DLD1 (cell line): ENCODE results near the gene PRODH2.

Source experiments
- in situ Hi-C: cut with HindIII; loops from 2 replicates; pipeline ENCODE4 v1.10.0; 2017; ENCODE audit warnings: low sequenced_read_pairs

The PRODH2 gene

DNA sequence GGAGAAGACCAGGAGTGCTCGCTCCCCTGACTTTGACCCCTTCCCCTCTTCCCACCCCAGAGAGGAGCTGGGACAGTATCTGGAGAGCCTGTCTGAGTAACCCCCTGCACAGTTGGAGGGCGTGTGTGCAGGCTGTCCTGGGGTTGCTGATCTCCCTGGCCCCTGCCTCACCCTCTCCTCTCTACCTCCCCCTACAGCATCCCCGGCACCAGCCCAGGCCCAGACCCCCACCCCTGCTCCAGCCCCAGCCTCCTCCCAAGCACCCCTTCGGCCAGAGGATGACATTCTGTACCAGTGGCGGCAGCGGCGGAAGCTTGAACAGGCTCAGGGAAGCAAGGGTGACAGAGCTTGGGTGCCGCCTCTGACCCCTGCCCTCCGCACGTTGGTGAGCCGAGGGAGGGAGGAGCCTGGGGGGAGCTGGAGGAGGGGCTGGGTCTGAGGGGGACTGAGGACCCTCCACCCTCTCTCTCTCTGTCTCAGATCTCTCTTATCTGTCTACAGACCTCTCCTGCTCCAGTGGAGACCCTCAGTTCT lies 46.0 kb downstream of the PRODH2 start:
- in situ Hi-C loops = no loop called here

DNA sequence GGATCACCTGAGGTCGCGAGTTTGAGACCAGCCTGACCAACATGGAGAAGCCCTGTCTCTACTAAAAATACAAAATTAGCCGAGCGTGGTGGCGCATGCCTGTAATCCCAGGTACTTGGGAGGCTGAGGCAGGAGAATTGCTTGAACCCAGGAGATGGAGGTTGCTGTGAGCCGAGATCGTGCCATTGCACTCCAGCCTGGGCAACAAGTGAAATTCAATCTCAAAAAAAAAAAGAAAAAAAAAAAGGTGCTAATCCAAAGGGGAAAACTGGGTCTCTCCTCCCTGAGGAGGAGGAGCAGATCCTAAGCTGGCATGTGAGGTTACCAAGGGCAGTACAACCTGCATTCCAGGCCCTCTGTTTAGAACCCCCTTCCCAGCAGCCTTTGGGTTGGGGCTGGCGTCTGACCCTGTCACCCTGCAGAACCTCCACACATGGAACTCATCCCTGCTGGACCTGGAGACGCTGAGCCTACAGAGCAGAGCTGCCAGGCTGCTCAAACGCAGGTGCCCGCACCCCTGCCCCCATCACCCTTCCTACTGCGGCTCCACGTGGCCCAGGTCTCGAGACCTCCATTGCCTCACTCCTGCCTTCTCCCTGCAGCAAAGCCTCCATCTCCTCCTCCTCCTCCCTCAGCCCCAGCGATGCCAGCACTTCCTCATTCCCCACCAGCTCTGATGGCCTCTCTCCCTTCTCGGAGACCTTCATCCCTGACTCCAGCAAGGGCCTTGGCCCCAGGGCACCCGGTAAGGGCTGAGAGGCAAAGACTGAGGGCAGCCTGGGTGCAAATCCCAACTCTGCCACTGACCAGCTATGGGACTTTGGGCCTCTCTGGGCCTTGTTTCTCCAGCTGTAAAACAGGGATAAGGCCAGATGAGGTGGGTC lies 48.0 kb downstream of the PRODH2 start:
- in situ Hi-C loops = no loop called here

DNA sequence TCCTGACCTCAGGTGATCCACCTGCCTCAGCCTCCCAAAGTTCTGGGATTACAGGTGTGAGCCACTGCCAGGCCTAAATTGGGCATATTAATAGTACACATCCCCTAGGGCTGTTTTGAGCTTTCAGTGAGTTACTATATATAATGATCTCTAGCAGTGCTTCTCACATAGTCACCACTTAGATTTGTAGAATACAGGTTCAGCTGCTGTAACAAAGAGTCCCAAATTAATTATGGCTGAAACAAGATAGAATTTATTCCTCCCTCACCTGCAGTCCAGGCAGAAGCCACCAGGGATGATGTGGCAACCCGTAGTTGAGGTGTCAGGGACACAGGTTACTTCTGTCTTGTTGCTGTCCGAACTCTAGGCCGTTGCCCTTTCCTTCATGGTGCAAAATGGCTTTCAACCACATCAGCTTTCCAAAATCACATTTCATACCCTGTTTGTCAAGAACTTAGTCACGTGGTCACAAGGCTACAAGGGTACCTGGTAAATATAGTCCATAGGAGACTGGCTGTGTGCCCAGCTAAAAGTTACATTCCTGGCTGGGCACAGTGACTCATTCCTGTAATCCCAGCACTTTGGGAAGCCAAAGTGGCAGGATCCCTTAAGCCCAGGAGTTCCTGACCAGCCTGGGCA lies 51.8 kb downstream of the PRODH2 start:
- in situ Hi-C loops = no loop called here

DNA sequence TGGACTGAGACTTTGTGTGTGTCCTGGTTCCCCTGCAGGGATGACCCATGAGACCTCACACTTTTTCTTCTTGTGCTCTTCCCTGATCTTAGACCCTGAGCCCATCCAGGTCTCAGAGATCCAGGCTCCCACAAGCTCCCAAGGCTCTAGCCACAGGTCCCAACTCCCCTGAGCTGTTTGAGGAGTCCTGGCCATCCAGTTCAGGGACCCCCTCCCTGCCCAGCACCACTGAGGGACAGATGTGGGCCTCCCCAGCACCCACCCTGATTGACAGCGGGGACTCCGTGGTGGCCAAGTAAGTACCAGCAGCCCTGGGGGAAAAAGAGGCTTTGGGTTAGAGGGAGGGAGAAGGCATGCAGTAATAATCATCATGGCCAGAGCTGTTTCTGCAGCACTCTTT lies 52.9 kb downstream of the PRODH2 start:
- in situ Hi-C loops = no loop called here

DNA sequence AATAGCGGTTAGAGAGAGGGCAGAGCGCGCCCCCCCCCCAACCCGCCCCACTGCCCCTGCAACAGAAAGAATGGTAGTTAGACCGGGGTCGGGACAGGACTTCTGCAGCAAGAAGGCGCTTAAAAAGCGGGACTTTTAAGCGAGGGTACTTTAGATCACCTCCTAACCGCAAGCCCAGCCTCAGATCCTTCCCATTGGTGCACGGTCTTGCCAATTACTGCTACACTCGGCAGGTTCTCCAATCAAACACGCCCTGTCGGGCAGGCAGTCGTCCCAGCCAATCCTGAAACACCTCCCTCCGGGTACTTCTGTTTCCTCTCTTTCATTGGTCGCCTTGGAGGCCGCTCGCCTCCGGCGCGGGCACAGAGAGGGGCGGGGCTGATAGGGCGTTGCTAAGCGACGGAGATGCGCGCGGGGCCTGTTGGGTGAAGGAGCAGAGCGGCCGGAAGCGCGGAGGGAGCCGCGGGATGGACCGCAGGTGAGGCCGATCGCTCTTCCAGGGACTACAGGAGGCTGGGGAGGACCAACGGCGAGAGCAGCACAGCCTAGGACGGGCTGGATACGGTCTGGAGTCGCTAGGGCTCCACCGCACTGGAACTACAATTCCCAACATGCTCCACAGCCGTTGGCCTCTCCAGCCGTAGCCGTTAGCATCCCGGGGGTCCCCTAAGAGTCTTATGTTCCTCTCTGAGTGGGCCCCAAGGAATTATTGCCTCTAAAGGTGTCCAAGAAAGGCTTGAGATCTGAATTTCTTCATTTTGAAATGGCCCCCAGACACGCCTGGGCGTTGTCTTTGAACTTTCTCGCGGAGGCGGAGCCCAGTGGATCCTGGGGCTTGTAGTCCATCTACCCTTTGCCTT lies 54.7 kb downstream of the PRODH2 start, which contains the start of gene PROSER3:
Gene PROSER3, plus strand, starts transcription at position 428 of the 860 bp plus-strand sequence. Its CDS starts 40 bp downstream, at position 468.
- in situ Hi-C loops = no loop called here

GRCh38 chr19:35757231-35757748 lies 55.4 kb downstream of the PRODH2 start:
- in situ Hi-C loops = no loop called here

GRCh38 chr19:35756377-35757230 lies 56.0 kb downstream of the PRODH2 start, which contains the start of gene HSPB6:
Gene HSPB6 (minus strand): TSS chr19:35757029. CDS start chr19:35757008, 21 bp downstream.
- in situ Hi-C loops = no loop called here

DNA sequence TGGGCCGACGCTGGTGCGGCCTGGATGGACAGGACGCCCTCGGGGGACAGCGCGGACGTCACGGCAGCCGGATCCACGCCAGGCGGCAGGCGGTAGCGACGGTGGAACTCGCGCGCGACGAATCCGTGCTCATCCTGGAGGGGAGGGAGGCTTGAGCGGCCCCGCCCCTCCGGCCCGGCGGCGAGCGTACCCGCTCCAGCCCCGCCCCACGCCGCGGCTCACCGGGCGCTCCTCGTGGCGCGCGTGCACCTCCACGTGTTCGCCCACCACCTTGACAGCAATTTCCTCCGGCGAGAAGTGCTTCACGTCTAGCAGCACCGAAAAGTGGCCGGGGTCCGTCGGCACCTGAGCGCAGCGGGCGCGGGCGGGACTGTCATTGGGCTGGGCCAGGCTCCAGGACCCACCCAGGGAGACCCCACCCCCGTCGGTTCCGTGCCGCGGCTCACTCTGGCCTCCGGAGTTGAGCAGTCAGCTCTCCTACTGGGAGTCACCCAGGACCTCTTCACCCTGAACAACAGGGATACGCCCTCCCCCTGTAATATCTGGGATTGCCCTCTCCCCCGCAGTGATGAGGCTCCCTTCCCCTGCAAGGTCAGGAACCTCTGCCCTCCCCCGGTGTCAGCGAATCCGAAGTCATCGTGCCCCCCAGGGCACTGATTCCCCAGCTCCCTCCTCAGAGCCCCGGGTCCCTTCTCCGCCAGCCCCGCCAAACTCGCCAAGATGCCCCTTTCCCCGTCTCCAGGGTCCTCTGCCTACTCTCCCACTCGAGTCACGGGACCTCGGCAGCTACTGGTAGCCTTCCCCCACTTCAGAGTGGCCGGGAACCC lies 56.9 kb downstream of the PRODH2 start:
- in situ Hi-C loops = no loop called here

- in situ Hi-C loops = no loop called here
Observed at GRCh38 chr19:35755131-35755549, 57.5 kb downstream of the PRODH2 start.

DNA sequence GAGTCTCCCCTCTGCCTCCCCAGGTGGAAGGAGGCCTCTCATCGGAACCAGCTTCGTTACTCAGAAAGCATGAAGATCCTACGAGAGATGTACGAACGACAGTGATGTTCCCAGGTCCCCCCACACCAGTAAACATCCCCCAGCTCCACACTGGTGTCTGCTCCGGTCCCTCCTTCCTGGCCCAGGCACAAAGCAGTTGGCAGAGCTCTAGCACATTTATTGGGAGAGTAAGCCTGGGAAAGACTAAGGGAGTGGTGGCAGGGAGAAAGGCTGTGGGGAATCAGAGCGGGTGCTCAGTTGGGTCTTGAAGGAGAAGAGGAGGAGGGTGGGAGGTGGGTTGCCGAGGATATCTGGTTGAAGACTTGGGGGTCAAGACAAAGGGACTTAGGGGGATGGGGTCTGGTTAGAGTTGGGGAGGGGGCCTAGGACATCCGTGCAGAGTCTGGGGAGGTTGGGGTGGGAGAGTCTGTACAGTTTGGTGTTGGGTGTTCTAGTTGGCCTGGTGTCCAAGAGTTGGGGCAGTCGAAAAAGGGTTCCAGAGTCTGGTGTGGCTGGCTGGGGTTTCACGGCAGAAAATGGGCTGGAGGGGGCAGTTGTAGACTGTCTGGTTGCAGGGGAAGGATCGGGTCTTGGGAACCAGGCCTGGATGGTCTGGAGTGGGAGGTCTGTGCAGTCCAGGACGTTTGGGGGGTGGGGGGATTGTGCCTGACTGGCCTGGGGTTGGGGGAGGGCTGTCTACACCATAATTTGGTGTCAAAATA lies 58.1 kb downstream of the PRODH2 start:
- in situ Hi-C loops = no loop called here

DNA sequence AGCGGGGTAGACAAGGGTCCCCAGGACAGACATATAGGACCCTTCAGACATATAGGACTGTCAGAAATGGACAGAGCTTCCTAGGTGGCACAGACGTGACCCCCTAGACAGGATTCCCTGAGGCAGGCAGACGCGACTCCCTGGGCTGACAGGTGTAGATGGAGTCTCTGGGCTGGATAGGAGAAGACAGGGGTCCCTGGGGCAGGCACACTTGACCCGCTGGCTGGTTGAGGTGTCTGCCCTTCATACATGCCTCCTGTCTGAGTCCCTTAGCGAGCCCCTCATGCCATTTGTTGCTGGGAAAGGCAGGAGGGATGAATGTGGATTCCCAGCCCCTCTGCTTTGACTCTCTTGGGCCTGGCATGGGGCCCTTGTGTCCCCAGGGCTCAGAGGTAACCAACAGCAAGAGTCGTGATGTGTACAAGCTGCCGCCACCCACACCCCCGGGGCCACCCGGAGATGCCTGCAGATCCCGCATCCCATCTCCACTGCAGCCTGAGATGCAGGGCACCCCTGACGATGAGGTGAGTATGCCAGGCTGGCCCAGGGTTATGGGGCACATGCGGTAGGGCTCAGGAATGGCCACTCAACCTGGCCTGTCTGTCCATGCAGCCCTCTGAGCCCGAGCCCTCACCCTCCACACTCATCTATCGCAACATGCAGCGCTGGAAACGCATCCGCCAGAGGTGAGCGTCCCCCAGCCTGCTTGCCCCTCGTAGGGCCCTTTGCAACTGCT lies 58.8 kb downstream of the PRODH2 start:
- in situ Hi-C loops = no loop called here

DNA sequence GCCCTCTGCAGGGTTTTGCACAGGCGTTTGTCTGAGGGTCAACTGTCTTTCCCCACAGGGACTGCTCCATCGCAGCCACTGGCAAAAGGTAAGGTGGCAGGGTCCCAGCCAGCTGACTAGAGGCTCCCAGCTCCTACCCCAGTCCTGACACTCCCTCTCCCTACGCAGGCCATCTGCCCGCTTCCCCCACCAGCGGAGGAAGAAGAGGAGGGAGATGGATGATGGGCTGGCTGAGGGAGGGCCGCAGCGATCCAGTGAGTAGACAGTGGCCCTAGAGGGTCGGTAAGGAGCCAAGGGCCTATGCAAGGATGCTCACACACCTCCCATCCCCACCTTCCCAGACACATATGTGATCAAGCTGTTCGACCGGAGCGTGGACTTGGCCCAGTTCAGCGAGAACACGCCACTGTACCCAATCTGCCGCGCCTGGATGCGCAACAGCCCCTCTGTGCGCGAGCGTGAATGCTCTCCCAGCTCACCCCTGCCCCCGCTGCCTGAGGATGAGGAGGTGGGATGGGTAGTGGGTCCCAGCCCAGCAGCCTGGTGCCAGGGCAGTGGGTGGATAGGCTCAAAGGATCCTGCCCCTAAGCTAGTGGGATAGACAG lies 59.8 kb downstream of the PRODH2 start:
- in situ Hi-C loops = no loop called here

- in situ Hi-C loops = no loop called here
Observed at GRCh38 chr19:35751839-35752745, 60.6 kb downstream of the PRODH2 start.

DNA sequence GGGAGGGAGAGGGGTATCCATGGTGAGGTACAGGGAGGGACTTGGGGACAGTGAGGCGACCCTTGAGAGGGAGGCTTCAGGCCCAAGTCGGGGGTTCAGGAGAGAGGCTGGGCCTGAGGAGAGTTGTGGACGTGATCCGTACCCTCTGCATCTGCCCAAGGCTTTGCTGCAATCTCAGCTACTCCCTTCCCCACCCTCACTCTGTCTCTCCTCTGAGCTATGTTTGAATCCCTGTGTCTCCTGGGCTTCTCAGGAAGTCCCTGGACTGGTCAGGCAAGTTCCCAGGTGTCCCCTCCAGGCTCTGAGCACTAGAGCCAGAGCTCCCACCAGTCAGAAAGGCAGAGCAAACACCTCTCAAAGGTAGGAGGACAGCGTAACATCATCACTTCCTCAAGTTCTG lies 62.5 kb downstream of the PRODH2 start:
- in situ Hi-C loops = no loop called here
